Measurements from ENCODE around the gene MYOCOS.

The MYOCOS gene

GRCh38 chr1:171581766-171582165 lies 40.3 kb upstream of the MYOCOS start:
- Histone ChIP-seq H3K36me3 (ENCODE audit: insufficient read depth, low read length) (peaks cover 87% of the 10 kb centered on the region), H4K20me1 (ENCODE audit: insufficient read depth, low read length, poor library complexity, severe bottlenecking) (no peaks in the 10 kb centered on the region), H2AFZ (ENCODE audit: low read length) (no peak overlapping the region), H3K79me2 (ENCODE audit: insufficient read depth, low read length) (no peaks in the 10 kb centered on the region), H3K27me3 (ENCODE audit: insufficient read depth, low read length, poor library complexity, severe bottlenecking) (no peaks in the 10 kb centered on the region), H3K4me3 (ENCODE audit: low read length, poor library complexity, severe bottlenecking) (no peak overlapping the region), H3K9me3 (ENCODE audit: insufficient read depth, low read depth, low read length) (no peaks in the 10 kb centered on the region), H3K4me2 (ENCODE audit: low read depth, low read length, poor library complexity, severe bottlenecking) (no peak overlapping the region), H3K9ac (ENCODE audit: low read depth, low read length, poor library complexity, severe bottlenecking) (no peak overlapping the region), H3K4me1 (ENCODE audit: insufficient read depth, low read length, poor library complexity, severe bottlenecking) (no peaks in the 10 kb centered on the region), H3K9me2 (replicated peaks; ENCODE audit: low read depth, low read length) (no peaks in the 10 kb centered on the region), H3F3A (ENCODE audit: low read depth) (no peaks in the 10 kb centered on the region)
- no peak for TF ChIP-seq EZH2phosphoT487 (IDR thresholded peaks at IDR 0.05; ENCODE audit: borderline replicate concordance)
- TF ChIP-seq, protein P1, sequence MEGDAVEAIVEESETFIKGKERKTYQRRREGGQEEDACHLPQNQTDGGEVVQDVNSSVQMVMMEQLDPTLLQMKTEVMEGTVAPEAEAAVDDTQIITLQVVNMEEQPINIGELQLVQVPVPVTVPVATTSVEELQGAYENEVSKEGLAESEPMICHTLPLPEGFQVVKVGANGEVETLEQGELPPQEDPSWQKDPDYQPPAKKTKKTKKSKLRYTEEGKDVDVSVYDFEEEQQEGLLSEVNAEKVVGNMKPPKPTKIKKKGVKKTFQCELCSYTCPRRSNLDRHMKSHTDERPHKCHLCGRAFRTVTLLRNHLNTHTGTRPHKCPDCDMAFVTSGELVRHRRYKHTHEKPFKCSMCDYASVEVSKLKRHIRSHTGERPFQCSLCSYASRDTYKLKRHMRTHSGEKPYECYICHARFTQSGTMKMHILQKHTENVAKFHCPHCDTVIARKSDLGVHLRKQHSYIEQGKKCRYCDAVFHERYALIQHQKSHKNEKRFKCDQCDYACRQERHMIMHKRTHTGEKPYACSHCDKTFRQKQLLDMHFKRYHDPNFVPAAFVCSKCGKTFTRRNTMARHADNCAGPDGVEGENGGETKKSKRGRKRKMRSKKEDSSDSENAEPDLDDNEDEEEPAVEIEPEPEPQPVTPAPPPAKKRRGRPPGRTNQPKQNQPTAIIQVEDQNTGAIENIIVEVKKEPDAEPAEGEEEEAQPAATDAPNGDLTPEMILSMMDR (conservative IDR thresholded peaks at IDR 0.05; ENCODE audit: low read length), result no peak

DNA sequence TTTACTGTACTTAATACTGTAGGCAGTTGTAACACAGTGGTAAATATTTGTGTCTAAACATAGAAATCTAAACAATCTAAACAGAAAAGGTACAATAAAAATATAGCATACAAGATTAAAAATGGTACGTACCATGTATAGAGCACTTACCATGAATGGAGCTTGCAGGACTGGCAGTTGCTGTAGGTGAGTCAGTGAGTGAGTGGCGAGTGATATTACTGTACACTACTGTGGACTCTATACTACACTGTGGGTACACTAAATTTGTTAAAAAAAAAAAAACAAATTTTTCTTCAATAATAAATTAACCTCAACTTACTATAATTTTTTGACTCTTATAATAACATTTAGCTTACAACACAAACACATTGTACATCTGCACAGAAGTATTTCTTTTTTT lies 39.5 kb upstream of the MYOCOS start:
- TF ChIP-seq, protein P1 (conservative IDR thresholded peaks at IDR 0.05; ENCODE audit: low read length), result no peak
- TF ChIP-seq EZH2phosphoT487 (IDR thresholded peaks at IDR 0.05; ENCODE audit: borderline replicate concordance), result no peak
- Histone ChIP-seq H3K4me3 (ENCODE audit: low read length, poor library complexity, severe bottlenecking) (no peak overlapping the region), H3K79me2 (ENCODE audit: insufficient read depth, low read length) (no peaks in the 10 kb centered on the region), H3F3A (ENCODE audit: low read depth) (no peaks in the 10 kb centered on the region), H4K20me1 (ENCODE audit: insufficient read depth, low read length, poor library complexity, severe bottlenecking) (no peaks in the 10 kb centered on the region), H2AFZ (ENCODE audit: low read length) (no peak overlapping the region), H3K4me1 (ENCODE audit: insufficient read depth, low read length, poor library complexity, severe bottlenecking) (no peaks in the 10 kb centered on the region), H3K4me2 (ENCODE audit: low read depth, low read length, poor library complexity, severe bottlenecking) (no peak overlapping the region), H3K9ac (ENCODE audit: low read depth, low read length, poor library complexity, severe bottlenecking) (no peak overlapping the region), H3K36me3 (ENCODE audit: insufficient read depth, low read length) (peaks cover 87% of the 10 kb centered on the region), H3K9me2 (replicated peaks; ENCODE audit: low read depth, low read length) (no peaks in the 10 kb centered on the region), H3K9me3 (ENCODE audit: insufficient read depth, low read depth, low read length) (no peaks in the 10 kb centered on the region), H3K27me3 (ENCODE audit: insufficient read depth, low read length, poor library complexity, severe bottlenecking) (no peaks in the 10 kb centered on the region)

GRCh38 chr1:171583591-171584201 lies 38.3 kb upstream of the MYOCOS start:
- Histone ChIP-seq H3K9ac (ENCODE audit: low read depth, low read length, poor library complexity, severe bottlenecking) (no peak overlapping the region), H3K4me3 (ENCODE audit: low read length, poor library complexity, severe bottlenecking) (no peak overlapping the region), H3K36me3 (ENCODE audit: insufficient read depth, low read length) (peaks cover 87% of the 10 kb centered on the region), H2AFZ (ENCODE audit: low read length) (no peak overlapping the region), H3F3A (ENCODE audit: low read depth) (no peaks in the 10 kb centered on the region), H3K79me2 (ENCODE audit: insufficient read depth, low read length) (no peaks in the 10 kb centered on the region), H3K9me2 (replicated peaks; ENCODE audit: low read depth, low read length) (no peaks in the 10 kb centered on the region), H3K4me1 (ENCODE audit: insufficient read depth, low read length, poor library complexity, severe bottlenecking) (no peaks in the 10 kb centered on the region), H3K9me3 (ENCODE audit: insufficient read depth, low read depth, low read length) (no peaks in the 10 kb centered on the region), H4K20me1 (ENCODE audit: insufficient read depth, low read length, poor library complexity, severe bottlenecking) (no peaks in the 10 kb centered on the region), H3K27me3 (ENCODE audit: insufficient read depth, low read length, poor library complexity, severe bottlenecking) (no peaks in the 10 kb centered on the region), H3K4me2 (ENCODE audit: low read depth, low read length, poor library complexity, severe bottlenecking) (no peak overlapping the region)
- TF ChIP-seq, protein P1 (conservative IDR thresholded peaks at IDR 0.05; ENCODE audit: low read length), result no peak
